ENCODE measurements around the gene ZAP70. TPM values are rescaled to one million over a fixed set of nuclear protein-coding genes. Genes with fewer than 3 reads are reported as not detected.

Gene ZAP70
- polyA plus RNA-seq, 3 donors from 2014 or later: 219 to 329 (median 246) TPM

DNA sequence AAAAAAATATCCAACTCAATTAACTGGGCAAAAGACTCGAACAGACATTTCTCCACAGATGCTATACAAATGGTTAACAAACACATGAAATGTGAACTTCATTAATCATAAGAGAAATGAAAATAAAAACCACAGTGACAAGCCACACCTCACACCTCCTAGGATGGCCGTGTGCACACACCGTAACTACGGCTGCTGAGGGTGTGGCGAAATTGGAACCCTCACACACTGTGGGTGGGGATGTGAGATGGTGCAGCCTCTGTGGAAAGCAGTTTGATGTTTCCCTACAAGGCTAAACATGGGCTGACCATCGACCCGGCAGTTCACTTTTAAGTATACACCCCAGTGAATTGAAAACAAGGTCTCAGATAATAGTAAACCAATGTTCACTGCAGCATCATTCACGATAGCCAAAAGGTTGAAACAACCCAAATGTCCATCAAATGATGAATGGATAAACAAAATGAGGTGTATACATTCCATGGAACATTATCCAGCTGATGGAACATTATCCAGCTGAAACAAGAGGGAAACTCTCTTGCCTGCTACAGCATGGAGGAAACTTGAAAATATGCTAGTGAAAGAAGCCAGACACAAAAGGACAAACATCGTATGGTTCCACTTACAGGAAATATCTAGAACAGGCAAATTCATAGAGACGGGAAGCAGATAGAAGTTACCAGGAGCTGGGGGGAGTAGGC is 32.2 kb downstream of the ZAP70 start:
- Mint-ChIP-seq H3K36me3 (peaks cover 12 to 21% (median 16%) of the 10 kb centered on the region in 3 donors), H3K9me3 (no peaks in the 10 kb centered on the region), H3K4me3 (peak overlapping the region; percentile 52 to 78 (median 66)), H3K4me1 (peaks cover 82 to 83% of the 10 kb centered on the region in 2 donors), H3K27ac (peak overlapping the region; percentile 82 to 94 (median 91)), H3K27me3 (ENCODE audit: low read depth in 3 of 3) (peaks cover 11 to 26% (median 15%) of the 10 kb centered on the region in 3 donors)
- peak; percentile 80 to 84 (median 82) for DNase-seq

- Mint-ChIP-seq H3K4me1 (peaks cover 72 to 82% of the 10 kb centered on the region in 2 donors), H3K27ac (peak overlapping the region; percentile 82 to 94 (median 90)), H3K36me3 (peaks cover 6 to 9% (median 6%) of the 10 kb centered on the region in 3 donors), H3K27me3 (ENCODE audit: low read depth in 3 of 3) (peaks cover 10 to 15% (median 10%) of the 10 kb centered on the region in 3 donors), H3K9me3 (no peaks in the 10 kb centered on the region), H3K4me3 (peak overlapping the region; percentile 56 to 81 (median 72))
- DNase-seq: peak; percentile 78 to 81 (median 79)
These were observed 33.9 kb downstream of the ZAP70 start for GRCh38 chr2:97747285-97747684.

GRCh38 chr2:97747716-97748115 is 34.3 kb downstream of the ZAP70 start:
- Mint-ChIP-seq H3K4me1 (peaks cover 68 to 79% of the 10 kb centered on the region in 2 donors), H3K4me3 (peak overlapping the region; percentile 56 to 81 (median 72)), H3K9me3 (no peaks in the 10 kb centered on the region), H3K27me3 (ENCODE audit: low read depth in 3 of 3) (peaks cover 8 to 15% (median 10%) of the 10 kb centered on the region in 3 donors), H3K27ac (peak overlapping the region; percentile 82 to 95 (median 90)), H3K36me3 (peaks cover 3 to 9% (median 6%) of the 10 kb centered on the region in 3 donors)
- no peak for DNase-seq

GRCh38 chr2:97749581-97749980 is 36.2 kb downstream of the ZAP70 start:
- H3K9me3 Mint-ChIP-seq: no peaks in the 10 kb centered on the region
- DNase-seq: no peak
- no peak overlapping the region for H3K27ac Mint-ChIP-seq
- H3K36me3 Mint-ChIP-seq: peaks cover 0 to 3% (median 0%) of the 10 kb centered on the region in 3 donors
- peaks cover 49 to 61% of the 10 kb centered on the region in 2 donors for H3K4me1 Mint-ChIP-seq
- H3K27me3 Mint-ChIP-seq (ENCODE audit: low read depth in 3 of 3): peaks cover 7 to 13% (median 10%) of the 10 kb centered on the region in 3 donors
- H3K4me3 Mint-ChIP-seq: no peak overlapping the region

GRCh38 chr2:97750017-97750416 is 36.6 kb downstream of the ZAP70 start:
- Mint-ChIP-seq H3K27me3 (ENCODE audit: low read depth in 3 of 3) (peaks cover 7 to 13% (median 10%) of the 10 kb centered on the region in 3 donors), H3K36me3 (peaks cover 0 to 3% (median 0%) of the 10 kb centered on the region in 3 donors), H3K27ac (peak overlapping the region in 1 of 6 donors; percentile 6), H3K9me3 (no peaks in the 10 kb centered on the region), H3K4me1 (peaks cover 46 to 56% of the 10 kb centered on the region in 2 donors), H3K4me3 (no peak overlapping the region)
- no peak for DNase-seq

GRCh38 chr2:97751752-97752151 is 38.4 kb downstream of the ZAP70 start:
- Mint-ChIP-seq H3K4me3 (no peak overlapping the region), H3K4me1 (peaks cover 30 to 43% of the 10 kb centered on the region in 2 donors), H3K27me3 (ENCODE audit: low read depth in 3 of 3) (peaks cover 7 to 11% (median 10%) of the 10 kb centered on the region in 3 donors), H3K27ac (peak overlapping the region in 3 of 6 donors; percentile 48 to 80 (median 61)), H3K9me3 (no peaks in the 10 kb centered on the region), H3K36me3 (peaks cover 4 to 7% (median 4%) of the 10 kb centered on the region in 3 donors)
- no peak for DNase-seq

DNA sequence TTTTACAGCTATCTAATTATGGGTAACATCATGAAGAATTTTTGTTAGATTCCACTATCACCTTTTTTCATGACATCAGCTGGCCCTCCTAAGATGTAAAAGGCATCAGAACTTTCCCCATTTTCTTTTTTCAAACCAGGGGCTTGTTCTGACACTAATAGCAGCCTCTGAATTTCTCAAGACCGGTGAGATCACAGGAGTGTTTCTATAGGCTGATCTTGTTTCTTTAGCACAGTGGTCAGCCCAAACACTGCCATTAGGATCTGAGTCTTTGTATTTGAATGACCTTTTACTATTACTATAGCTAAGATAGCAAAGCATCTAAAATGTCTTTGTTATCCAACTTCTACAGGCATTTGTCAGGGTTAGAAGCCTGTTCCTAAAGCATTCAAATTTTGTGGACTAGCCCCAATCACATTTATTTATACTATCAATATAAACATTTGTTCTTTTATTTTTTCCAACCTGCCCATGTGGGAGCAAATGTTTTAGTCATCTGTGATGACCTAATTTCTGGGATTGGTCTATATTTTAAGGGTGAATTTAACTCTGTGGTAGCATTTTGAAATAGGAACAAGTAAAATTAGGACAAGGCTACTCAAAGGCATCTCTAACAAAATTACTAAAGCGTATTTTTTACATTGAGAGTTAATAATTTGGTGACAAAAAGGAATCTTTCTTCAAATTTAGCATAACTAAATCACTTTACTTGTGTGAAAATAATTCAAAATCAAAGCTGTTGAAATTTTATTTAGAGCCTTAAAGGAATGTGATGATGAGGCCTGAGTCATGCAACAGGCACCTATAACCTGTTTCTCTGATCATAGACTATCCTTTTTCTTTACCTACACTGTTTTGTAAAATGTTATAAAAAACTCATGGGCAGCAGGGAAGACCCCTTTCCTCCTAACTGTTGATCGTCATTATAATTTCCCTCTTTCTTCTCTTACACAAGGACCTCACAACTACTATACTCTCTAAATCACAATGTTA is 39.3 kb downstream of the ZAP70 start:
- no peak for DNase-seq
- peaks cover 9 to 12% (median 9%) of the 10 kb centered on the region in 3 donors for H3K36me3 Mint-ChIP-seq
- peak overlapping the region in 3 of 6 donors; percentile 26 to 39 (median 32) for H3K27ac Mint-ChIP-seq
- H3K4me1 Mint-ChIP-seq: peaks cover 23 to 35% of the 10 kb centered on the region in 2 donors
- no peak overlapping the region for H3K4me3 Mint-ChIP-seq
- peaks cover 2 to 6% (median 6%) of the 10 kb centered on the region in 3 donors for H3K27me3 Mint-ChIP-seq (ENCODE audit: low read depth in 3 of 3)
- H3K9me3 Mint-ChIP-seq: no peaks in the 10 kb centered on the region

DNA sequence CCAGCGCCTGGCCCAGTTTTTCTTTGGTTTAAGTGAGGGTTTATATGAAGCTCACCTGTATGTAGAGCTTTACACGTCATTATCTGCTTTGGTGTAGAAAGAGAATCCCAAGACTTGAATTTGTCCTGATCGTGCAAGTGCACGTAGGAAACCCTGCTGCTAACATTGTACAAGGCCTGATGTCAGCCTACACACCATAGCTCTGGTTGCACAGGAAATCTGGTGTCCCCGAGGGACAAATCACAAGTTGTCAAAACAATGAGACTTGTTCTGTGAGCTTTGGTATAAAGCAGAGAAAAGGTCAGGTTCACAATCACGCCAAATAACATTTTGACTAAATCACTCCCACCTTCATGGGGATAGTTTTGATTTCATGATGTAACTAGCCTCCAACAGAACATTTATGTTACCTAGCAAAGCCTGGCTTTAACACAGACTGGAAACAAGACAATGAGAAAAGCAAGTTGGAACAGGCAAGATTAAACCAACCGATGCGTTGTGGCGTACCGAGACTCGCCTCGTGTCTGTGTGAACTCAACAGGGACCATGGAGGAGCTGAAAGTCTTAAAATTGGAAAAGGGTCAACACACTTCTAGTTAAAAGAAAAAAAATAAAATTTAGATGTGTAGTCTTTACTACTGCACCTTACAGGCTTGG is 41.4 kb downstream of the ZAP70 start:
- no peaks in the 10 kb centered on the region for H3K9me3 Mint-ChIP-seq
- H3K27ac Mint-ChIP-seq: no peak overlapping the region
- H3K4me1 Mint-ChIP-seq: peaks cover 21 to 33% of the 10 kb centered on the region in 2 donors
- H3K36me3 Mint-ChIP-seq: peaks cover 11 to 13% (median 12%) of the 10 kb centered on the region in 3 donors
- DNase-seq: no peak
- peaks cover 0 to 3% (median 0%) of the 10 kb centered on the region in 3 donors for H3K27me3 Mint-ChIP-seq (ENCODE audit: low read depth in 3 of 3)
- H3K4me3 Mint-ChIP-seq: no peak overlapping the region

DNA sequence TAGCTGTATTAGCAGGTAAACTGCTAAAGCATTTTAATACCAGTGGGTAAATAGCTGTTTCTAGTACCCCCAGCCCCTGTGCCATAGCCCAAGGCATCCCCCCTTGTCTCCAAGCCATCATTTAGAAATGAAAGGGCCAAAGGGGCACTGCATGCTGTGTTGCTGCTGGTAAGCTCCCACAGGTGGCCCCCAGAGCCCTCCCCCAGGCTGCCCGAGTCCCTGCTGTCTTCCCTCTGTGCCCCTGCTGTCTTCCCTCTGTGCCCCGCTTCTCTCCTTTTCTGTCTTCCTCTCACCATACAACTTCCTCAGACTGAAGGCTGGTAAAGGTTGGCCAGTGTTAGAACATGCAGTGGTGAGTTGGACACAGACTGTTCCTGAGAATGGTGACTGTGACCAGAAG is 42.1 kb downstream of the ZAP70 start:
- H3K4me3 Mint-ChIP-seq: no peak overlapping the region
- H3K27me3 Mint-ChIP-seq (ENCODE audit: low read depth in 3 of 3): peaks cover 0 to 3% (median 0%) of the 10 kb centered on the region in 3 donors
- peaks cover 28 to 40% of the 10 kb centered on the region in 2 donors for H3K4me1 Mint-ChIP-seq
- no peak for DNase-seq
- peaks cover 12 to 14% (median 13%) of the 10 kb centered on the region in 3 donors for H3K36me3 Mint-ChIP-seq
- H3K9me3 Mint-ChIP-seq: no peaks in the 10 kb centered on the region
- H3K27ac Mint-ChIP-seq: peak overlapping the region in 1 of 6 donors; percentile 40

DNA sequence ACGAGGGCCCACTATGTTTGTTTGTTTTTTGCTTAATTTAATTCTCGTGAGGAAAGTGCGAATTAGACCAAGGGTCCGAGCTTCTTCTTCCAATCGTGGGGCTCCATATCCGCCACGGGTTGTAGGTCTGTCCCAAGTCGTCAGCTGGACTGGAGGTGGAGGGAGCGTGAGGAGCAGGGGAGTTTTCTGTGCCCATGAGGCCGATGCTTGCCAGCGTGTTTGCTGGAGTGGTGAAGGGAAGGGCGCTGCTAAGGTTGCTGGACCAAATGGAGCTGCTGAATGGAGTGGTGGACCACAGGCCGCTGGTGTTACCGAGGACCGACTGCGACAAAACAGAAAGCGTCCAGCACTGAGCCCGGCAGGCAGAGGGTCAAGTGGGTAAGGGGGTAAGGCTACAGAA is 43.7 kb downstream of the ZAP70 start:
- no peak for DNase-seq
- Mint-ChIP-seq H3K27me3 (ENCODE audit: low read depth in 3 of 3) (peaks cover 0 to 10% (median 6%) of the 10 kb centered on the region in 3 donors), H3K9me3 (no peaks in the 10 kb centered on the region), H3K36me3 (peaks cover 14 to 21% (median 15%) of the 10 kb centered on the region in 3 donors), H3K4me1 (peaks cover 37 to 41% of the 10 kb centered on the region in 2 donors), H3K27ac (peak overlapping the region in 2 of 6 donors; percentile 15 to 34), H3K4me3 (no peak overlapping the region)

DNA sequence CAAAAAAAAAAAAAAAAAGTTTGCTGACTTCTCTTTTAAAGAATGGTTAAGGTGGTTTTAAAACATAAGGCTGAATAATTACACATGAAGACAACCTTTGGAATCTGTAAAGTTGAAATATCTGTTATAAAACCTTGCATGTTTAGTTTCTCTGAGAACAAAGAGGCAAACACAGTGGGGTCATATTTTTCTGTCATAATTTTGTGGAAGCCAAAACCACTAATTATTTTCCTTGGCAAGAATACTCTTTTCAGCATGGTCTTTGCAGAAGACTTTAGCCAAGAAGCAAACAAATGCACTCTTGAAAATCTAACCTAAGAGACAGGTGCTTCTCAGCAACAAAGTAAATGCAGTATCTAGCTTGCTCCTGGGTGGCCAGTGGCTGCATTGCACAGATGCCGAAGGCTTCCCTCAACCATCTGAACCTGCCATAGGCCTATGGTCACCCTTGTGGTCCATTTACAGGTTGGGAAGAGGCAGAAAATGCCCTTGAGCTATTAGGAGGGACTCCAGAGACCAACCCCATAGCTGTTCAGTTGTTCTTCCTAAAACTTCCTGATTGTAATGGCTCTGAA is 44.8 kb downstream of the ZAP70 start:
- H3K4me1 Mint-ChIP-seq: peaks cover 39 to 49% of the 10 kb centered on the region in 2 donors
- peaks cover 14 to 25% (median 17%) of the 10 kb centered on the region in 3 donors for H3K36me3 Mint-ChIP-seq
- H3K9me3 Mint-ChIP-seq: no peaks in the 10 kb centered on the region
- peak overlapping the region in 3 of 6 donors; percentile 67 to 80 (median 77) for H3K27ac Mint-ChIP-seq
- H3K27me3 Mint-ChIP-seq (ENCODE audit: low read depth in 3 of 3): peaks cover 0 to 10% (median 8%) of the 10 kb centered on the region in 3 donors
- no peak overlapping the region for H3K4me3 Mint-ChIP-seq
- no peak for DNase-seq

GRCh38 chr2:97759727-97760407 is 46.5 kb downstream of the ZAP70 start:
- H3K27me3 Mint-ChIP-seq (ENCODE audit: low read depth in 3 of 3): peaks cover 0 to 10% (median 10%) of the 10 kb centered on the region in 3 donors
- H3K4me1 Mint-ChIP-seq: peaks cover 46 to 59% of the 10 kb centered on the region in 2 donors
- no peak for DNase-seq
- no peaks in the 10 kb centered on the region for H3K9me3 Mint-ChIP-seq
- peaks cover 14 to 29% (median 22%) of the 10 kb centered on the region in 3 donors for H3K36me3 Mint-ChIP-seq
- peak overlapping the region; percentile 73 to 93 (median 82) for H3K27ac Mint-ChIP-seq
- peak overlapping the region; percentile 27 to 69 (median 47) for H3K4me3 Mint-ChIP-seq
